Breast epithelium (tissue), 3 donors: ENCODE measurements around the gene EPRS1.

ENCODE experiments used
- CTCF ChIP-seq, 3 donors: fragments of 450-650 bp; IDR thresholded peaks; one replicate each; pipeline ENCODE4 v1.5.1; 2016 to 2017; ENCODE audit warnings: antibody characterized with exemption in 3 of 3, mild to moderate bottlenecking in 3 of 3, moderate library complexity in 3 of 3
- POLR2A ChIP-seq: fragments of 450-650 bp; IDR thresholded peaks from one replicate; pipeline ENCODE4 v1.6.1; 2016; ENCODE audit warnings: antibody characterized with exemption, mild to moderate bottlenecking, moderate library complexity

- TF ChIP-seq CTCF (IDR thresholded peaks at IDR 0.05), result no peak
- no peak for TF ChIP-seq POLR2A
Observed at GRCh38 chr1:220044678-220045355, 1.5 kb downstream of the EPRS1 start.
